ENCODE results near the gene ZNF423. TPM values are rescaled to one million over a fixed set of nuclear protein-coding genes. Genes with fewer than 3 reads are reported as not detected.

Gene ZNF423
- polyA plus RNA-seq, 1 of the 3 experiments (the other 2 are of a cell fraction): 1.2 TPM

GRCh38 chr16:49524216-49524946 is 331.5 kb downstream of the ZNF423 start (continued):
- no peak for TF ChIP-seq YY1 (IDR thresholded peaks at IDR 0.05; ENCODE audit: low read depth)
- TF ChIP-seq MXI1 (IDR thresholded peaks at IDR 0.05; ENCODE audit: low read depth, low read length): no peak
- TF ChIP-seq USF1 (IDR thresholded peaks at IDR 0.05; ENCODE audit: borderline replicate concordance, low read depth): no peak
- TF ChIP-seq CHD2 (IDR thresholded peaks at IDR 0.05; ENCODE audit: low read length, partially characterized antibody): peak; percentile 90
- TF ChIP-seq IRF3 (IDR thresholded peaks at IDR 0.05; ENCODE audit: low read depth, low read length): no peak
- no peak for TF ChIP-seq MAX (IDR thresholded peaks at IDR 0.05; ENCODE audit: low read depth)
- TF ChIP-seq POLR2AphosphoS5 (IDR thresholded peaks at IDR 0.05; ENCODE audit: low read depth, low read length): no peak
- no peak for TF ChIP-seq JUND (IDR thresholded peaks at IDR 0.05)
- TF ChIP-seq ELF1 (IDR thresholded peaks at IDR 0.05): no peak
- TF ChIP-seq NFIC (IDR thresholded peaks at IDR 0.05; ENCODE audit: borderline replicate concordance): no peak

GRCh38 chr16:49523435-49524159 is 332.3 kb downstream of the ZNF423 start:
- Histone ChIP-seq H4K20me1 (ENCODE audit: insufficient read depth) (no peaks in the 10 kb centered on the region), H3F3A (replicated peaks; ENCODE audit: insufficient read depth) (no peaks in the 10 kb centered on the region), H3K9ac (no peak overlapping the region), H3K9me2 (no peaks in the 10 kb centered on the region), H3K9me3 (no peaks in the 10 kb centered on the region), H3K4me1 (ENCODE audit: control insufficient read depth in 1 of 2, insufficient read depth in 2 of 2, low read depth in 1 of 2, low read length in 1 of 2) (peaks cover 9 to 72% of the 10 kb centered on the region in 2 experiments; a peak in 3 of 4 replicates), H3K36me3 (replicated peaks in 1 of 2; ENCODE audit: control insufficient read depth in 1 of 2, insufficient read depth in 2 of 2, low read length in 1 of 2) (no peaks in the 10 kb centered on the region), H3K27me3 (ENCODE audit: insufficient read depth) (no peaks in the 10 kb centered on the region), H2AFZ (ENCODE audit: low read depth) (no peak overlapping the region), H3K79me2 (ENCODE audit: insufficient read depth) (no peaks in the 10 kb centered on the region), H3K4me3 (ENCODE audit: low read depth in 2 of 2, low read length in 1 of 2) (no peak overlapping the region), H3K27ac (ENCODE audit: low read depth in 2 of 2, low read length in 1 of 2) (peak overlapping the region in 1 of 2 experiments; percentile 98; a peak in 2 of 4 replicates), H3K4me2 (no peak overlapping the region)
- no peak for TF ChIP-seq TAF1 (IDR thresholded peaks at IDR 0.05; ENCODE audit: borderline replicate concordance, low read depth, low read length)
- no peak for TF ChIP-seq ELF1 (IDR thresholded peaks at IDR 0.05)
- TF ChIP-seq TEAD4 (IDR thresholded peaks at IDR 0.05; ENCODE audit: borderline replicate concordance, insufficient read depth): no peak
- no peak for TF ChIP-seq TCF12 (IDR thresholded peaks at IDR 0.05)
- no peak for TF ChIP-seq MXI1 (IDR thresholded peaks at IDR 0.05; ENCODE audit: low read depth, low read length)
- TF ChIP-seq RCOR1 (IDR thresholded peaks at IDR 0.05; ENCODE audit: low read length): no peak
- TF ChIP-seq USF2 (IDR thresholded peaks at IDR 0.05; ENCODE audit: borderline replicate concordance, low read depth, low read length): no peak
- no peak for TF ChIP-seq CHD2 (IDR thresholded peaks at IDR 0.05; ENCODE audit: low read length, partially characterized antibody)
- TF ChIP-seq GABPA (IDR thresholded peaks at IDR 0.05; ENCODE audit: low read depth): no peak
- CTCF ChIA-PET: interaction anchor here (0.7 to 4.5 kb wide), 12 partner anchors 9 to 369 kb away, joined by 3 to 25 read pairs (median 4); no protein-coding TSS in a partner anchor
- no peak for DNase-seq
- POLR2A ChIA-PET: interaction anchor here (1.2 to 2.0 kb wide), 3 partner anchors 9 to 333 kb away, joined by 3 to 8 read pairs (median 3); no protein-coding TSS in a partner anchor
- WGBS (ENCODE audit: low lambda C conversion rate): 65% methylated on average over 5 of the region's 17 CpGs
